GM12891 (cell line): ENCODE data around the gene RBM33.

Source experiments
- PAX5 ChIP-seq: IDR thresholded peaks from 2 replicates; pipeline ENCODE4 v1.6.1; 2011; ENCODE audit warnings: low read length, moderate library complexity, mild to moderate bottlenecking; ENCODE audit not compliant: insufficient read depth, severe bottlenecking
- POLR2A ChIP-seq: IDR thresholded peaks from 2 replicates; pipeline ENCODE4 v1.6.1; 2011; ENCODE audit warnings: low read depth, low read length, control low read depth
- POLR2AphosphoS5 ChIP-seq: IDR thresholded peaks from 2 replicates; pipeline ENCODE4 v1.6.1; 2011; ENCODE audit warnings: low read depth, low read length, control low read depth
- POU2F2 ChIP-seq: IDR thresholded peaks from 2 replicates; pipeline ENCODE4 v1.6.1; 2011; ENCODE audit warnings: low read depth, mild to moderate bottlenecking, control low read depth, low read length, moderate library complexity
- SPI1 ChIP-seq: IDR thresholded peaks from 2 replicates; pipeline ENCODE4 v1.6.1; 2011; ENCODE audit warnings: low read depth, low read length, control low read depth
- TAF1 ChIP-seq: IDR thresholded peaks from 2 replicates; pipeline ENCODE4 v1.6.1; 2011; ENCODE audit warnings: low read depth, low read length, control low read depth

DNA sequence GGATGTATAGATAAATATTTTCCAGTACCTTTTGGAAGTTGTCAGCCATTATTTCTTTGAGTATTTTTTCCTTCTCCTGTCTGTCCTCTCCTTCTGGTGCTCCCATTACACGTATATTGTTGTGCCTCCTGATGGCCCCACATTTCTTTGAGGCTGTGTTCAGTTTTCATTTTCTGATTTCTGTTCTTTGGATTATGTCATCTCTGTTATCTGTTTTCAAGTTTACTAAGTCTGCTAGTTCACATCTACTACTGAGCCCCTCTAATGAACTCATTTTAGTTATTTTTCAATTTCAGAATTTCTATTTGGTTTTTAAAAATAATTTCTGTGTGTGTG, 16.3 kb downstream of the RBM33 start:
- TF ChIP-seq POLR2A, result no peak
- no peak for TF ChIP-seq SPI1
- TF ChIP-seq POLR2AphosphoS5, result no peak
- TF ChIP-seq POU2F2, result no peak
- no peak for TF ChIP-seq TAF1
- no peak for TF ChIP-seq PAX5
